ENCODE results near the gene APOO. TPM values are rescaled to one million over a fixed set of nuclear protein-coding genes. Genes with fewer than 3 reads are reported as not detected.

APOO gene
- total and polyA plus RNA-seq, 2 experiments from 2014 or later, result 32.8 to 72.4 TPM

DNA sequence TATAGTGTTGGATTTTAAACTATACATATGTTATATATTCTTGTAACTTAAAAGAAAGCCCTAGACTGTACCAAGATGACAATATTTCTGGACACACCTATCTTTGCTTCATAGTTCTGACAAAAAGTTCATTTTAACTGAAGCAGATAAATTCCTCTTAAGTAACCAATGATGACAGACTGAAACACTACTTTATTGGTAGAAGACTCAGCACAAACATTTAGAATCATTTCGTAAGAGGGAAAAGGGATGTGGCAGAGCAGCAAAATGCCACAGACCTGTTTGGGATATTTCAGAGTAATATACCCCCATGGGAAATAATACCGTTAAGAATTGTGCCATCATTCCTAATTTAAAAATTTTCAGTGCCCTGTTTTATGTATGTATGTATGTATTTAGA, 56.2 kb downstream of the APOO start:
- Histone ChIP-seq H3K9me2 (ENCODE audit: insufficient read depth) (no peaks in the 10 kb centered on the region), H3K4me2 (no peak overlapping the region), H3K4me1 (ENCODE audit: insufficient read depth) (no peaks in the 10 kb centered on the region), H3K36me3 (ENCODE audit: insufficient read depth) (no peaks in the 10 kb centered on the region), H3K4me3 (no peak overlapping the region), H3K79me2 (replicated peaks; ENCODE audit: insufficient read depth) (no peaks in the 10 kb centered on the region), H4K20me1 (replicated peaks; ENCODE audit: insufficient read depth) (no peaks in the 10 kb centered on the region), H2AFZ (no peak overlapping the region), H3K27me3 (ENCODE audit: insufficient read depth) (no peaks in the 10 kb centered on the region), H3F3A (replicated peaks; ENCODE audit: low read depth) (no peaks in the 10 kb centered on the region), H3K27ac (ENCODE audit: low read depth) (no peak overlapping the region)
- TF ChIP-seq ZNF331 (CRISPR knock-in tag; IDR thresholded peaks at IDR 0.05; ENCODE audit: low read depth), result no peak
- no peak for TF ChIP-seq CREB1 (CRISPR knock-in tag; IDR thresholded peaks at IDR 0.05; ENCODE audit: low read depth)
- TF ChIP-seq, protein P1, sequence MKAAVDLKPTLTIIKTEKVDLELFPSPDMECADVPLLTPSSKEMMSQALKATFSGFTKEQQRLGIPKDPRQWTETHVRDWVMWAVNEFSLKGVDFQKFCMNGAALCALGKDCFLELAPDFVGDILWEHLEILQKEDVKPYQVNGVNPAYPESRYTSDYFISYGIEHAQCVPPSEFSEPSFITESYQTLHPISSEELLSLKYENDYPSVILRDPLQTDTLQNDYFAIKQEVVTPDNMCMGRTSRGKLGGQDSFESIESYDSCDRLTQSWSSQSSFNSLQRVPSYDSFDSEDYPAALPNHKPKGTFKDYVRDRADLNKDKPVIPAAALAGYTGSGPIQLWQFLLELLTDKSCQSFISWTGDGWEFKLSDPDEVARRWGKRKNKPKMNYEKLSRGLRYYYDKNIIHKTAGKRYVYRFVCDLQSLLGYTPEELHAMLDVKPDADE (IDR thresholded peaks at IDR 0.05), result no peak
- no peak for TF ChIP-seq JUNB (IDR thresholded peaks at IDR 0.05; ENCODE audit: unreplicated experiment)
- TF ChIP-seq, protein P2, sequence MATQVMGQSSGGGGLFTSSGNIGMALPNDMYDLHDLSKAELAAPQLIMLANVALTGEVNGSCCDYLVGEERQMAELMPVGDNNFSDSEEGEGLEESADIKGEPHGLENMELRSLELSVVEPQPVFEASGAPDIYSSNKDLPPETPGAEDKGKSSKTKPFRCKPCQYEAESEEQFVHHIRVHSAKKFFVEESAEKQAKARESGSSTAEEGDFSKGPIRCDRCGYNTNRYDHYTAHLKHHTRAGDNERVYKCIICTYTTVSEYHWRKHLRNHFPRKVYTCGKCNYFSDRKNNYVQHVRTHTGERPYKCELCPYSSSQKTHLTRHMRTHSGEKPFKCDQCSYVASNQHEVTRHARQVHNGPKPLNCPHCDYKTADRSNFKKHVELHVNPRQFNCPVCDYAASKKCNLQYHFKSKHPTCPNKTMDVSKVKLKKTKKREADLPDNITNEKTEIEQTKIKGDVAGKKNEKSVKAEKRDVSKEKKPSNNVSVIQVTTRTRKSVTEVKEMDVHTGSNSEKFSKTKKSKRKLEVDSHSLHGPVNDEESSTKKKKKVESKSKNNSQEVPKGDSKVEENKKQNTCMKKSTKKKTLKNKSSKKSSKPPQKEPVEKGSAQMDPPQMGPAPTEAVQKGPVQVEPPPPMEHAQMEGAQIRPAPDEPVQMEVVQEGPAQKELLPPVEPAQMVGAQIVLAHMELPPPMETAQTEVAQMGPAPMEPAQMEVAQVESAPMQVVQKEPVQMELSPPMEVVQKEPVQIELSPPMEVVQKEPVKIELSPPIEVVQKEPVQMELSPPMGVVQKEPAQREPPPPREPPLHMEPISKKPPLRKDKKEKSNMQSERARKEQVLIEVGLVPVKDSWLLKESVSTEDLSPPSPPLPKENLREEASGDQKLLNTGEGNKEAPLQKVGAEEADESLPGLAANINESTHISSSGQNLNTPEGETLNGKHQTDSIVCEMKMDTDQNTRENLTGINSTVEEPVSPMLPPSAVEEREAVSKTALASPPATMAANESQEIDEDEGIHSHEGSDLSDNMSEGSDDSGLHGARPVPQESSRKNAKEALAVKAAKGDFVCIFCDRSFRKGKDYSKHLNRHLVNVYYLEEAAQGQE (IDR thresholded peaks at IDR 0.05; ENCODE audit: unreplicated experiment), result no peak
- no peak for TF ChIP-seq EZH2 (IDR thresholded peaks at IDR 0.05; ENCODE audit: low read depth, unreplicated experiment)
- no peak for TF ChIP-seq ZNF114 (CRISPR knock-in tag; IDR thresholded peaks at IDR 0.05)
- TF ChIP-seq NANOG (IDR thresholded peaks at IDR 0.05; ENCODE audit: borderline replicate concordance), result no peak
- no peak for TF ChIP-seq EZH2phosphoT487 (IDR thresholded peaks at IDR 0.05; ENCODE audit: unreplicated experiment)
- TF ChIP-seq, protein P3, sequence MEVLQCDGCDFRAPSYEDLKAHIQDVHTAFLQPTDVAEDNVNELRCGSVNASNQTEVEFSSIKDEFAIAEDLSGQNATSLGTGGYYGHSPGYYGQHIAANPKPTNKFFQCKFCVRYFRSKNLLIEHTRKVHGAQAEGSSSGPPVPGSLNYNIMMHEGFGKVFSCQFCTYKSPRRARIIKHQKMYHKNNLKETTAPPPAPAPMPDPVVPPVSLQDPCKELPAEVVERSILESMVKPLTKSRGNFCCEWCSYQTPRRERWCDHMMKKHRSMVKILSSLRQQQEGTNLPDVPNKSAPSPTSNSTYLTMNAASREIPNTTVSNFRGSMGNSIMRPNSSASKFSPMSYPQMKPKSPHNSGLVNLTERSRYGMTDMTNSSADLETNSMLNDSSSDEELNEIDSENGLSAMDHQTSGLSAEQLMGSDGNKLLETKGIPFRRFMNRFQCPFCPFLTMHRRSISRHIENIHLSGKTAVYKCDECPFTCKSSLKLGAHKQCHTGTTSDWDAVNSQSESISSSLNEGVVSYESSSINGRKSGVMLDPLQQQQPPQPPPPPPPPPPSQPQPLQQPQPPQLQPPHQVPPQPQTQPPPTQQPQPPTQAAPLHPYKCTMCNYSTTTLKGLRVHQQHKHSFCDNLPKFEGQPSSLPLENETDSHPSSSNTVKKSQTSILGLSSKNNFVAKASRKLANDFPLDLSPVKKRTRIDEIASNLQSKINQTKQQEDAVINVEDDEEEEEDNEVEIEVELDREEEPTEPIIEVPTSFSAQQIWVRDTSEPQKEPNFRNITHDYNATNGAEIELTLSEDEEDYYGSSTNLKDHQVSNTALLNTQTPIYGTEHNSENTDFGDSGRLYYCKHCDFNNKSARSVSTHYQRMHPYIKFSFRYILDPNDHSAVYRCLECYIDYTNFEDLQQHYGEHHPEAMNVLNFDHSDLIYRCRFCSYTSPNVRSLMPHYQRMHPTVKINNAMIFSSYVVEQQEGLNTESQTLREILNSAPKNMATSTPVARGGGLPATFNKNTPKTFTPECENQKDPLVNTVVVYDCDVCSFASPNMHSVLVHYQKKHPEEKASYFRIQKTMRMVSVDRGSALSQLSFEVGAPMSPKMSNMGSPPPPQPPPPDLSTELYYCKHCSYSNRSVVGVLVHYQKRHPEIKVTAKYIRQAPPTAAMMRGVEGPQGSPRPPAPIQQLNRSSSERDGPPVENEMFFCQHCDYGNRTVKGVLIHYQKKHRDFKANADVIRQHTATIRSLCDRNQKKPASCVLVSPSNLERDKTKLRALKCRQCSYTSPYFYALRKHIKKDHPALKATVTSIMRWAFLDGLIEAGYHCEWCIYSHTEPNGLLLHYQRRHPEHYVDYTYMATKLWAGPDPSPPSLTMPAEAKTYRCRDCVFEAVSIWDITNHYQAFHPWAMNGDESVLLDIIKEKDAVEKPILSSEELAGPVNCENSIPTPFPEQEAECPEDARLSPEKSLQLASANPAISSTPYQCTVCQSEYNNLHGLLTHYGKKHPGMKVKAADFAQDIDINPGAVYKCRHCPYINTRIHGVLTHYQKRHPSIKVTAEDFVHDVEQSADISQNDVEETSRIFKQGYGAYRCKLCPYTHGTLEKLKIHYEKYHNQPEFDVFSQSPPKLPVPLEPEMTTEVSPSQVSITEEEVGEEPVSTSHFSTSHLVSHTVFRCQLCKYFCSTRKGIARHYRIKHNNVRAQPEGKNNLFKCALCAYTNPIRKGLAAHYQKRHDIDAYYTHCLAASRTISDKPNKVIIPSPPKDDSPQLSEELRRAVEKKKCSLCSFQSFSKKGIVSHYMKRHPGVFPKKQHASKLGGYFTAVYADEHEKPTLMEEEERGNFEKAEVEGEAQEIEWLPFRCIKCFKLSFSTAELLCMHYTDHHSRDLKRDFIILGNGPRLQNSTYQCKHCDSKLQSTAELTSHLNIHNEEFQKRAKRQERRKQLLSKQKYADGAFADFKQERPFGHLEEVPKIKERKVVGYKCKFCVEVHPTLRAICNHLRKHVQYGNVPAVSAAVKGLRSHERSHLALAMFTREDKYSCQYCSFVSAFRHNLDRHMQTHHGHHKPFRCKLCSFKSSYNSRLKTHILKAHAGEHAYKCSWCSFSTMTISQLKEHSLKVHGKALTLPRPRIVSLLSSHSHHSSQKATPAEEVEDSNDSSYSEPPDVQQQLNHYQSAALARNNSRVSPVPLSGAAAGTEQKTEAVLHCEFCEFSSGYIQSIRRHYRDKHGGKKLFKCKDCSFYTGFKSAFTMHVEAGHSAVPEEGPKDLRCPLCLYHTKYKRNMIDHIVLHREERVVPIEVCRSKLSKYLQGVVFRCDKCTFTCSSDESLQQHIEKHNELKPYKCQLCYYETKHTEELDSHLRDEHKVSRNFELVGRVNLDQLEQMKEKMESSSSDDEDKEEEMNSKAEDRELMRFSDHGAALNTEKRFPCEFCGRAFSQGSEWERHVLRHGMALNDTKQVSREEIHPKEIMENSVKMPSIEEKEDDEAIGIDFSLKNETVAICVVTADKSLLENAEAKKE (CRISPR knock-in tag; IDR thresholded peaks at IDR 0.05), result no peak
- TF ChIP-seq POLR2AphosphoS5 (IDR thresholded peaks at IDR 0.05; ENCODE audit: low read depth), result no peak
- no peak for TF ChIP-seq STAT1 (IDR thresholded peaks at IDR 0.05; ENCODE audit: unreplicated experiment)
- TF ChIP-seq, protein P4, sequence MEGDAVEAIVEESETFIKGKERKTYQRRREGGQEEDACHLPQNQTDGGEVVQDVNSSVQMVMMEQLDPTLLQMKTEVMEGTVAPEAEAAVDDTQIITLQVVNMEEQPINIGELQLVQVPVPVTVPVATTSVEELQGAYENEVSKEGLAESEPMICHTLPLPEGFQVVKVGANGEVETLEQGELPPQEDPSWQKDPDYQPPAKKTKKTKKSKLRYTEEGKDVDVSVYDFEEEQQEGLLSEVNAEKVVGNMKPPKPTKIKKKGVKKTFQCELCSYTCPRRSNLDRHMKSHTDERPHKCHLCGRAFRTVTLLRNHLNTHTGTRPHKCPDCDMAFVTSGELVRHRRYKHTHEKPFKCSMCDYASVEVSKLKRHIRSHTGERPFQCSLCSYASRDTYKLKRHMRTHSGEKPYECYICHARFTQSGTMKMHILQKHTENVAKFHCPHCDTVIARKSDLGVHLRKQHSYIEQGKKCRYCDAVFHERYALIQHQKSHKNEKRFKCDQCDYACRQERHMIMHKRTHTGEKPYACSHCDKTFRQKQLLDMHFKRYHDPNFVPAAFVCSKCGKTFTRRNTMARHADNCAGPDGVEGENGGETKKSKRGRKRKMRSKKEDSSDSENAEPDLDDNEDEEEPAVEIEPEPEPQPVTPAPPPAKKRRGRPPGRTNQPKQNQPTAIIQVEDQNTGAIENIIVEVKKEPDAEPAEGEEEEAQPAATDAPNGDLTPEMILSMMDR (conservative IDR thresholded peaks at IDR 0.05; ENCODE audit: low read depth in 2 of 2), result no peak
- Mint-ChIP-seq H3K4me3 (no peak overlapping the region), H3K4me1 (no peaks in the 10 kb centered on the region), H3K27me3 (ENCODE audit: insufficient read depth, low read depth, poor library complexity) (no peaks in the 10 kb centered on the region), H3K27ac (no peak overlapping the region), H3K9me3 (no peaks in the 10 kb centered on the region), H3K36me3 (ENCODE audit: low read depth) (peaks cover 6% of the 10 kb centered on the region; the same call in 2 of the 3 replicates)
- ATAC-seq (no peak), DNase-seq (ENCODE audit: low spot score) (no peak)
